Measurements from ENCODE around the gene COL23A1.

- no peak for TF ChIP-seq NFE2L2 (conservative IDR thresholded peaks at IDR 0.05; ENCODE audit: low read length)
- no peak for TF ChIP-seq CEBPB (IDR thresholded peaks at IDR 0.05)
- TF ChIP-seq, protein P1, sequence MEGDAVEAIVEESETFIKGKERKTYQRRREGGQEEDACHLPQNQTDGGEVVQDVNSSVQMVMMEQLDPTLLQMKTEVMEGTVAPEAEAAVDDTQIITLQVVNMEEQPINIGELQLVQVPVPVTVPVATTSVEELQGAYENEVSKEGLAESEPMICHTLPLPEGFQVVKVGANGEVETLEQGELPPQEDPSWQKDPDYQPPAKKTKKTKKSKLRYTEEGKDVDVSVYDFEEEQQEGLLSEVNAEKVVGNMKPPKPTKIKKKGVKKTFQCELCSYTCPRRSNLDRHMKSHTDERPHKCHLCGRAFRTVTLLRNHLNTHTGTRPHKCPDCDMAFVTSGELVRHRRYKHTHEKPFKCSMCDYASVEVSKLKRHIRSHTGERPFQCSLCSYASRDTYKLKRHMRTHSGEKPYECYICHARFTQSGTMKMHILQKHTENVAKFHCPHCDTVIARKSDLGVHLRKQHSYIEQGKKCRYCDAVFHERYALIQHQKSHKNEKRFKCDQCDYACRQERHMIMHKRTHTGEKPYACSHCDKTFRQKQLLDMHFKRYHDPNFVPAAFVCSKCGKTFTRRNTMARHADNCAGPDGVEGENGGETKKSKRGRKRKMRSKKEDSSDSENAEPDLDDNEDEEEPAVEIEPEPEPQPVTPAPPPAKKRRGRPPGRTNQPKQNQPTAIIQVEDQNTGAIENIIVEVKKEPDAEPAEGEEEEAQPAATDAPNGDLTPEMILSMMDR (IDR thresholded peaks at IDR 0.05), result no peak
- TF ChIP-seq RARB (CRISPR knock-in tag; IDR thresholded peaks at IDR 0.05), result no peak
- TF ChIP-seq CBX2 (IDR thresholded peaks at IDR 0.05; ENCODE audit: borderline replicate concordance, low read depth), result no peak
Observed at GRCh38 chr5:178544166-178544834, 45.9 kb downstream of the COL23A1 start.

Data from A549 (cell line).